ENCODE data around the gene RIPOR2.
"Not testable (repeated sequence)": the region's sequence is repeated elsewhere in the genome, so short reads cannot be mapped to it uniquely, and the experiment has no call there.

RIPOR2 gene

GRCh38 chr6:24774696-24775519 is 160.9 kb downstream of the RIPOR2 start, which contains the start of gene GMNN:
Gene GMNN (plus strand): TSS chr6:24774937. CDS start chr6:24777247, 2,310 bp downstream.
- TF ChIP-seq PAX5 (IDR thresholded peaks at IDR 0.05; ENCODE audit: insufficient read depth, low read length, severe bottlenecking) (no peak), POLR2AphosphoS5 (IDR thresholded peaks at IDR 0.05; ENCODE audit: low read depth, low read length) (peak; percentile 92), POLR2A (IDR thresholded peaks at IDR 0.05; ENCODE audit: low read depth, low read length) (peak; percentile 93), SPI1 (IDR thresholded peaks at IDR 0.05; ENCODE audit: low read depth, low read length) (no peak), TAF1 (IDR thresholded peaks at IDR 0.05; ENCODE audit: low read depth, low read length) (peak; percentile 84), POU2F2 (IDR thresholded peaks at IDR 0.05; ENCODE audit: low read depth, low read length) (peak; percentile 49)
- FAIRE-seq (peak; percentile 94), DNase-seq (ENCODE audit: insufficient read length, low spot score) (peak; percentile 87)

GRCh38 chr6:24768361-24768760 is 167.4 kb downstream of the RIPOR2 start:
- DNase-seq (ENCODE audit: insufficient read length, low spot score) (no peak), FAIRE-seq (no peak)
- TF ChIP-seq POLR2A (IDR thresholded peaks at IDR 0.05; ENCODE audit: low read depth, low read length) (no peak), SPI1 (IDR thresholded peaks at IDR 0.05; ENCODE audit: low read depth, low read length) (no peak), POU2F2 (IDR thresholded peaks at IDR 0.05; ENCODE audit: low read depth, low read length) (no peak), TAF1 (IDR thresholded peaks at IDR 0.05; ENCODE audit: low read depth, low read length) (no peak), PAX5 (IDR thresholded peaks at IDR 0.05; ENCODE audit: insufficient read depth, low read length, severe bottlenecking) (no peak), POLR2AphosphoS5 (IDR thresholded peaks at IDR 0.05; ENCODE audit: low read depth, low read length) (no peak)

- TF ChIP-seq POU2F2 (IDR thresholded peaks at IDR 0.05; ENCODE audit: low read depth, low read length), result no peak
- TF ChIP-seq SPI1 (IDR thresholded peaks at IDR 0.05; ENCODE audit: low read depth, low read length), result no peak
- TF ChIP-seq POLR2AphosphoS5 (IDR thresholded peaks at IDR 0.05; ENCODE audit: low read depth, low read length), result no peak
- DNase-seq (ENCODE audit: insufficient read length, low spot score) (no peak), FAIRE-seq (no peak)
These were observed 168.9 kb downstream of the RIPOR2 start for GRCh38 chr6:24766680-24767462.

GRCh38 chr6:24765968-24766367 is 169.8 kb downstream of the RIPOR2 start:
- not testable (repeated sequence) for FAIRE-seq; DNase-seq (ENCODE audit: insufficient read length, low spot score)

GRCh38 chr6:24764833-24765828 is 170.6 kb downstream of the RIPOR2 start:
- FAIRE-seq; DNase-seq (ENCODE audit: insufficient read length, low spot score): not testable (repeated sequence)

GRCh38 chr6:24763578-24763977 is 172.2 kb downstream of the RIPOR2 start:
- FAIRE-seq (no peak), DNase-seq (ENCODE audit: insufficient read length, low spot score) (no peak)
- TF ChIP-seq PAX5 (IDR thresholded peaks at IDR 0.05; ENCODE audit: insufficient read depth, low read length, severe bottlenecking), result no peak
- TF ChIP-seq POU2F2 (IDR thresholded peaks at IDR 0.05; ENCODE audit: low read depth, low read length), result no peak
- no peak for TF ChIP-seq TAF1 (IDR thresholded peaks at IDR 0.05; ENCODE audit: low read depth, low read length)
- no peak for TF ChIP-seq SPI1 (IDR thresholded peaks at IDR 0.05; ENCODE audit: low read depth, low read length)
- TF ChIP-seq POLR2AphosphoS5 (IDR thresholded peaks at IDR 0.05; ENCODE audit: low read depth, low read length), result no peak
- no peak for TF ChIP-seq POLR2A (IDR thresholded peaks at IDR 0.05; ENCODE audit: low read depth, low read length)

- no peak for FAIRE-seq
- no peak for TF ChIP-seq POLR2AphosphoS5 (IDR thresholded peaks at IDR 0.05; ENCODE audit: low read depth, low read length)
- peak; percentile 81 for TF ChIP-seq SPI1 (IDR thresholded peaks at IDR 0.05; ENCODE audit: low read depth, low read length)
- no peak for DNase-seq (ENCODE audit: insufficient read length, low spot score)
These were observed 173.9 kb downstream of the RIPOR2 start for GRCh38 chr6:24761851-24762250.

- TF ChIP-seq POLR2AphosphoS5 (IDR thresholded peaks at IDR 0.05; ENCODE audit: low read depth, low read length) (no peak), PAX5 (IDR thresholded peaks at IDR 0.05; ENCODE audit: insufficient read depth, low read length, severe bottlenecking) (no peak), TAF1 (IDR thresholded peaks at IDR 0.05; ENCODE audit: low read depth, low read length) (no peak), POLR2A (IDR thresholded peaks at IDR 0.05; ENCODE audit: low read depth, low read length) (no peak)
- no peak for FAIRE-seq
- DNase-seq (ENCODE audit: insufficient read length, low spot score), result no peak
These were observed 174.4 kb downstream of the RIPOR2 start for GRCh38 chr6:24761193-24761835.

- DNase-seq (ENCODE audit: insufficient read length, low spot score) (no peak), FAIRE-seq (no peak)
- TF ChIP-seq SPI1 (IDR thresholded peaks at IDR 0.05; ENCODE audit: low read depth, low read length) (no peak), PAX5 (IDR thresholded peaks at IDR 0.05; ENCODE audit: insufficient read depth, low read length, severe bottlenecking) (no peak)
These were observed 175.6 kb downstream of the RIPOR2 start for GRCh38 chr6:24760210-24760609.
